ENCODE results near the gene REXO1. TPM values are rescaled to one million over a fixed set of nuclear protein-coding genes. Genes with fewer than 3 reads are reported as not detected.
A peak's percentile ranks its signal among the peaks of the same experiment; 100 is the strongest.

Gene REXO1
- polyA plus RNA-seq, 1 donor from 2014 or later = 13.7 TPM

DNA sequence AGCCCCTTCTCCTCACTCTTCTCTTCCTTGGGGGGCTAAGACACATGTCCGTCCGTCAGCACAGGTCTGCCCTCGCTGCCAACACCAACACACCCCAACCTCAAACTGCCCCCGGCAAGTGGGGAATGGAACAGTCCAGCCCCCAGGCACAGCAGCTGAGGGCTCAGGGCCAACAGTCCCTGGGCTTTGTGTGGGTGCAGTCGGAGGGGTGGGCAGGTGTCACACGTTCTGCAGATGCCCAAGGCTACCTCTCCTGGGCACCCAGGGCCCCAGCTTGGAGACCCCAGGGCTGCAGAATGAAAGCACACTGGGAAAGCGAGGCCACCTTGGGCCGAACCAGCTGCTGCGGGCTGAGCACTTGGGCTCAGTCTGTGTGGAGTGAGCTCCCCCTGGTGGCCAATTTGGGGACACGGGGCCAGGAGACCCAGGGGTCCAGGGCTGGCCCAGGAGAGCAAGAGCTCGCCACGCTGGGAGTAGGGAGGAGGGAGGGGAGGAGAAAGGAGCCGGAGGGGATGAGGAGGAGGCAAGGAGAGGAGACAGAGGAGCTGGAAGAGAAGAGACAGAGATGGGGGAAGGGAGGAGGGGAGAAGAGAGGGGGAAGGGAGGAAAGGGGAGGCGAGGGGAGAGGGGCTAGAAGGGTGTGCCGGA lies 22.2 kb downstream of the REXO1 start:
- peaks cover 1% of the 10 kb centered on the region for H3K36me3 Mint-ChIP-seq
- H3K27me3 Mint-ChIP-seq = no peaks in the 10 kb centered on the region
- H3K4me1 Mint-ChIP-seq = peaks cover 0 to 4% (median 0%) of the 10 kb centered on the region in 3 donors
- H3K4me3 Mint-ChIP-seq = no peak overlapping the region
- H3K9me3 Mint-ChIP-seq = no peaks in the 10 kb centered on the region
- H3K27ac Mint-ChIP-seq = peak overlapping the region in 1 of 3 donors; percentile 84

- no peaks in the 10 kb centered on the region for H3K36me3 Mint-ChIP-seq
- no peak overlapping the region for H3K4me3 Mint-ChIP-seq
- H3K27ac Mint-ChIP-seq = no peak overlapping the region
- no peaks in the 10 kb centered on the region for H3K9me3 Mint-ChIP-seq
- H3K27me3 Mint-ChIP-seq = no peaks in the 10 kb centered on the region
- peaks cover 0 to 4% (median 0%) of the 10 kb centered on the region in 3 donors for H3K4me1 Mint-ChIP-seq
Measured at GRCh38 chr19:1824252-1824622, 24.0 kb downstream of the REXO1 start.

DNA sequence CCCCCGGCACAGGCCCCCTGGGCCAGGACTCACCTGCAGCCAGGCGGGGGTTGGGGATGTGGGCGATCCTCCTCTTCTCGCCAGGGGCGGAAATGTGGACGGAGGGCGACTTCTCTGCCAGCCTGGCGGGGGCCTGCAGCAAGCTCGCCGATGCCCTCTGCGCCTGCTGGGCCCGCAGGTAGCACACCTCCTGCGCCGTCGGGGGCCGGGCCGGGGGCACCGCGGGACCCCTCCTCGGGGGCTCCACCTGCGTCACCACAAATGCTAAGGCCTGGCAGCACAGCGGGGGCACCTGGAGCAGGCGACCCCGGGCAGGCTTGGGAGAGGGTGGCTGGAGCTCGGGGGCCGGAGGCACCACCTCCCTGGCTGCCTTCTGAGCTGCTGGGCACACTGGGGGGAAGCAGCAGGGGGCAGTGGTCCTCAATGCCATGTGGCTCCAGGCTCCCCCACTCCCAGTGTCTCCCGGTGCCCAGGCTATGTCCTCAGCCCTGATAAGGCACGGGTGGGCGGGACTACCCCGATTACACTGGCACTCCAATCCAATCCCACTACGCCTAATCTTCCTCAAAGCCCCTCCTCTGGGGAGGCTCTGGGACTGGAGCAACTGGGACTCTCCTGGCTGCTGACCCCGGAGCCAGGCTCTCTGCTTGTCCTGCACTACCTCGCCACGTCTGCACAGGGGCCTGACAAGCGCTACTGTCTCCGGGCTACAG lies 24.6 kb downstream of the REXO1 start:
- no peaks in the 10 kb centered on the region for H3K27me3 Mint-ChIP-seq
- H3K4me3 Mint-ChIP-seq = no peak overlapping the region
- peaks cover 0 to 4% (median 0%) of the 10 kb centered on the region in 3 donors for H3K4me1 Mint-ChIP-seq
- no peaks in the 10 kb centered on the region for H3K9me3 Mint-ChIP-seq
- no peak overlapping the region for H3K27ac Mint-ChIP-seq
- H3K36me3 Mint-ChIP-seq = no peaks in the 10 kb centered on the region

DNA sequence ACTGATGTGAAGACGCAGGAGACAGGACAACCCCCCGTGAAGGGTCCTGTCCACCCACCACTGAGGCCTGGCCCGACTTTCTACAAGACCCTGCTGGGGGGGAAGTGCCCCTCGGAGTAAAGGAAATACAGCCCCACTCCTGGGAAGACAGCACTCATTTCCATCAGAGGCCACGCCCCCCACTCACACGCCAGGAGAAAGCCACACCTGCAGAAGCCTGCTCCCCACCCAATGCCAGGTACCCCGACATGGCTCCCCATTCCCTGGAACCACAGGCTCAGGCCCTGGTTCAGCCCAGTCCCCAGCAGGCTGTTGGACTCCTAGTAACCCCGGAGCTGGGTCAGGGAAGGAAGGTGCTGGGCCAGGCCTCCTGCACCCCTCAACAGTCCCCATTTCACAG lies 25.3 kb downstream of the REXO1 start:
- Mint-ChIP-seq H3K36me3 (no peaks in the 10 kb centered on the region), H3K27me3 (no peaks in the 10 kb centered on the region), H3K4me1 (peaks cover 0 to 4% (median 0%) of the 10 kb centered on the region in 3 donors), H3K9me3 (no peaks in the 10 kb centered on the region), H3K4me3 (no peak overlapping the region), H3K27ac (no peak overlapping the region)

DNA sequence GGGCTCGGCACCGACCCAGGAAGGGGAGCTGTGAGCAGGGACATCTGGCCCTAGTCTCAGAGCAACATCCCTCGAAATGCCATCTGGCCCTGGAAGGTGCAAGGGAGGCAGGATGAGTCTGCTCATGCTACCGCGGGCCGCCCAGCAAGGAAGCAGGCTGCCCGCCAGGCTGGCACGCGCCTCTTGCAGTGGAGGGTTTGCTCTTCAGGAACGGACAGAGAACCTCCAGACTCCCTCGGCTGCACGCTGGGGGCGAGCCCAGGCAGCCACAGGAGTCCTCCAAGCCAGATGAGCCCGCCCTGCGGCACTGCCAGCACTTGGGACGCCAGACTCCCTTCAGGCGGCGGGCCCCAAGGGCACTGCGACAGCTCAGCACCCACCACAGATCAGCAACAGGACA lies 26.1 kb downstream of the REXO1 start:
- Mint-ChIP-seq H3K27me3 (no peaks in the 10 kb centered on the region), H3K36me3 (no peaks in the 10 kb centered on the region), H3K4me3 (no peak overlapping the region), H3K27ac (no peak overlapping the region), H3K9me3 (no peaks in the 10 kb centered on the region), H3K4me1 (peaks cover 0 to 4% (median 0%) of the 10 kb centered on the region in 3 donors)

DNA sequence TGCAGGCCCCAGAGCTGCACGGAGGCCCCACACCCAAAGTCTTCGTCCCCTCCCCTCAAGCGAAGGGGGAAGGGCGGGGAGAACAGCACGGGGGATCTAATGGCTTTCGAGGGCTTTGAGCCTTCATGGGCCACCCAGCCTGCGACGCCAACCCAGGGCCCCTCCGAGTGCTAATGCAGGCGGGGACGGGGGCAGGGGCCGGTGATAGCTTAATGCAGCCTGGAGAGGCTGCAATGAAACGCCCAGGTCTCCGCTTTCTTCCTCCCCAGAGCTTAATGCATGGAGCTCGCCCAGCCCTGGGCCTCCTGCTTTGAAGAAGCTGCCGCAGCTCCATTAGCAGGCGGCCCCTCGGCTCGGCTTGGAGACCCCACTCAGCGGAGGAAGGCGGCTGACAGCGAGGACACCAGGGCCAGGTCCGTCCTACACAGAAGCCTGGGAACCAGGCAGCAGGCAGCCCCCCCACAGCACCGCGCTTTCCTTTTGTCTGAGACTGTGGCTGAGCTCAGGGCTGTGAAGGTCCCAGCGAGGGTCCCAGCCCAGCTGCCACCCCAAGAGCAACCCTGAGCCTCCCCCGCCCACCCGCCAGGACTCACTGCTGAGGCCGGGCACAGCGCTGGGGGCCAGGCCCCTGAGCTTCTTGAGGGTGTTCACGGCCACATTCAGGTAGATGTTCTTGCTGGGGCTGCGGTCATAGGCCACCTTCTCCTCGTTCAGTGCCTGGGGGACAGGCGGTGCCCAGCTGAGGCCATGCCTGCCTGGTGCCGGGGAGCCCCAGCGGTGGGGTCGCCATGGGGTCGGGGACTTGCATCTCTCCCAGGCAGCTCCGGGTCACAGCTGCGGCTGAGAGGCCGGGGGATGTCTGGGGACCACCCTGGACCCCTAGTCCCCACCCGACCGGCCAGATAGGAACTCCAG lies 28.7 kb downstream of the REXO1 start:
- no peaks in the 10 kb centered on the region for H3K36me3 Mint-ChIP-seq
- no peaks in the 10 kb centered on the region for H3K27me3 Mint-ChIP-seq
- no peaks in the 10 kb centered on the region for H3K4me1 Mint-ChIP-seq
- H3K27ac Mint-ChIP-seq = no peak overlapping the region
- no peak overlapping the region for H3K4me3 Mint-ChIP-seq
- H3K9me3 Mint-ChIP-seq = no peaks in the 10 kb centered on the region

- no peaks in the 10 kb centered on the region for H3K36me3 Mint-ChIP-seq
- no peak overlapping the region for H3K4me3 Mint-ChIP-seq
- H3K9me3 Mint-ChIP-seq = no peaks in the 10 kb centered on the region
- H3K4me1 Mint-ChIP-seq = no peaks in the 10 kb centered on the region
- no peak overlapping the region for H3K27ac Mint-ChIP-seq
- H3K27me3 Mint-ChIP-seq = no peaks in the 10 kb centered on the region
Measured at GRCh38 chr19:1818549-1819195, 29.6 kb downstream of the REXO1 start.

DNA sequence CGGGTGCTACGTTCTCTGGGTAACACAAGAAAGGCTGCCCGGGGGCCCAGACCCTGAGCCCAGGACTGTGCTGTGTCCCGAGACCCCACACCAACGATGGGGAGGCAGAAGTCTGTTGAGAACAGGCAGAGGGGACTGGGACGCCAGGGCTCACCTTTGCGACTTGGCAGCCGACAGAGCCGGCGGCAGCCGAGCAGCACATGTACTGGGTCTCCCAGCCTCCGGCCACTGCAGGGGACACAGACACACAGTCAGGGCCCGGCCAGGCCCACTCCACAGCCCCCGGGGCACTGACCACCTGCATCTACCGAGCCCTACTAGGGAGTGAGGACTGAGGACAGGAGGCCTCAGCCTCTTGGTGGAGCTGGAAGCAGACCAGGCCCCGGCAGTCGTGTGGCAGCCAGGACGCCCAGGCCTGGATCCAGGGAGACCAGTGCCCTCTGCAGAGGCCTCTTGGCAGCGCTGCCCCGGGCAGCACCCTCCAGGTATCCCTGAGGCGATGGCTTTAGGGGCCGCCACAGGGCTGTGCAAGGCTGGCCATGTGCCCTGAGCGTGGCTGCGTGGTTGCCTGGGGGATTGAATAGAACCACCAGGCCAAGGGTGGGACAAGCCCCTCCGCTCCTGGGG lies 30.6 kb downstream of the REXO1 start:
- Mint-ChIP-seq H3K9me3 (no peaks in the 10 kb centered on the region), H3K36me3 (no peaks in the 10 kb centered on the region), H3K27ac (no peak overlapping the region)

GRCh38 chr19:1816530-1817298 lies 31.6 kb downstream of the REXO1 start:
- Mint-ChIP-seq H3K4me1 (peaks cover 7 to 10% (median 9%) of the 10 kb centered on the region in 3 donors), H3K9me3 (no peaks in the 10 kb centered on the region), H3K27me3 (no peaks in the 10 kb centered on the region), H3K27ac (no peak overlapping the region), H3K4me3 (no peak overlapping the region), H3K36me3 (no peaks in the 10 kb centered on the region)

More for the DNA sequence above, 30.6 kb downstream of the REXO1 start:
- H3K4me3 Mint-ChIP-seq = no peak overlapping the region
- no peaks in the 10 kb centered on the region for H3K27me3 Mint-ChIP-seq
- peaks cover 6% of the 10 kb centered on the region in 3 donors for H3K4me1 Mint-ChIP-seq

GRCh38 chr19:1815605-1816529 lies 32.4 kb downstream of the REXO1 start:
- Mint-ChIP-seq H3K9me3 (no peaks in the 10 kb centered on the region), H3K27me3 (no peaks in the 10 kb centered on the region), H3K4me3 (no peak overlapping the region), H3K27ac (no peak overlapping the region), H3K4me1 (peaks cover 7 to 12% (median 10%) of the 10 kb centered on the region in 3 donors), H3K36me3 (no peaks in the 10 kb centered on the region)

GRCh38 chr19:1814833-1815604 lies 33.3 kb downstream of the REXO1 start:
- Mint-ChIP-seq H3K27ac (peak overlapping the region in 2 of 3 donors; percentile 16 to 42), H3K4me1 (peaks cover 7 to 12% (median 10%) of the 10 kb centered on the region in 3 donors), H3K36me3 (no peaks in the 10 kb centered on the region), H3K9me3 (no peaks in the 10 kb centered on the region), H3K27me3 (no peaks in the 10 kb centered on the region), H3K4me3 (no peak overlapping the region)

DNA sequence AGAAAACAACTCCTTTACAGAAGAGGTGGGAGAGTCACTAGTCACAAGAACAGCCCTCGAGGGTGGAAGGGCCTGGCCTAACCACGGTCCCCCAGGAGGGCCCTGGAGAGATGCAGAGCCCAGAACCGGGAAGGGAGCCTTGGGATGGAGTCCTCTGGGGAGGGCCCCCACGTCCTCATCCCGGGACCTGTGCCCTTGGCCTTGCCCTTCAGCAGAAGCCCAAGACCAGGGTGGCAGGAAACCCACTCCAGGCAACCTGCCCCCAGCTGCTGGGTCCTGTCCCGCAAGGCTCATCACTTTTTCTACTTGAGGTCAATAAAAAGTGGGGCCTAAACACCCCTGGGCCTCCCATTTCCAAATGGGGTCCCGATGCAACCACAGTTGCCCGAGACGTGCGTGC lies 33.9 kb downstream of the REXO1 start:
- H3K9me3 Mint-ChIP-seq = no peaks in the 10 kb centered on the region
- no peak overlapping the region for H3K4me3 Mint-ChIP-seq
- H3K4me1 Mint-ChIP-seq = peaks cover 7 to 12% (median 10%) of the 10 kb centered on the region in 3 donors
- H3K36me3 Mint-ChIP-seq = no peaks in the 10 kb centered on the region
- peak overlapping the region in 1 of 3 donors; percentile 82 for H3K27ac Mint-ChIP-seq
- H3K27me3 Mint-ChIP-seq = no peaks in the 10 kb centered on the region

Data from IgD-negative memory B cell (primary cell).